ENCODE results near the gene HES1.
A peak's percentile ranks its signal among the peaks of the same experiment; 100 is the strongest.
"Not testable (repeated sequence)": the region's sequence is repeated elsewhere in the genome, so short reads cannot be mapped to it uniquely, and the experiment has no call there.

The HES1 gene

DNA sequence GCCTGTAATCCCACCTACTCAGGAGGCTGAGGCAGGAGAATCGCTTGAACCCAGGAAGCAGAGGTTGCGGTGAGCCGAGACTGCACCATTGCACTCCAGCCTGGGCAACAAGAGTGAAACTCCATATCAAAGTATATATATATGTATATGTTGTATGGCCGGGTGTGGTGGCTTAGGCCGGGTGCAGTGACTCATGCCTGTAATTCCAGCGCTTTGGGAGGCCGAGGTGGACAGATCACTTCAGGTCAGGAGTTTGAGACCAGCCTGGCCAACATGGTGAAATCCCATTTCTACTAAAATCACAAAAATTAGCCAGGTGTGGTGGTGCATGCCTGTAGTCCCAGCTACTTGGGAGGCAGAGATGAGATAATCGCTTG lies 7.0 kb upstream of the HES1 start:
- not testable (repeated sequence) for DNase-seq

DNA sequence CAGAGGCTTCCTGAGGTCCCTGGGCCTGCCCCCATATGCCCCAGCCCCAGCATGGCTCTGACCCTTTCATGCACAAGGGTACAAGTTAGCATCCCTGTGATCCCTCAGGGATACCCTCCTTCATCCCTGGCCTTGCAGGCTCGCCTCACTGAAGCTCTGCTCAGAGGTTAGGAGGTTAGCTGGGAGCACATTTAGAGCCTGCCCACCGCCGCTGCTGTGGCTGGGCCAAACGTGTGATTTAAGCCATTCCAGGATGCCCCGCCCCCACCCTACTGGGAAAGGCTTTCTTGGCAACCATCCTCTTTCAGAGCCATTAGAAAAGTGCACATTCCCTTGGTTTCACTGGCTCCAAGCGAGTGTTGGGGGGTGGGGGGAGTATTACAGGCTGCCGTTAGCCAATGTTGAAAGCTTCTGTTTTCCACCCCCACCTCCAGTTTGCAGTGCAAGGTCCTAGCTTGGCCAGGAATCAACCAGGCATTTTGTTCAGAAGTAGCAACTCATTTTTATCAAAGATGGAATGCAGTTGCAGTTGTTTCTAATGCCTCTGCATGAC lies 6.3 kb upstream of the HES1 start:
- no peak for DNase-seq

DNA sequence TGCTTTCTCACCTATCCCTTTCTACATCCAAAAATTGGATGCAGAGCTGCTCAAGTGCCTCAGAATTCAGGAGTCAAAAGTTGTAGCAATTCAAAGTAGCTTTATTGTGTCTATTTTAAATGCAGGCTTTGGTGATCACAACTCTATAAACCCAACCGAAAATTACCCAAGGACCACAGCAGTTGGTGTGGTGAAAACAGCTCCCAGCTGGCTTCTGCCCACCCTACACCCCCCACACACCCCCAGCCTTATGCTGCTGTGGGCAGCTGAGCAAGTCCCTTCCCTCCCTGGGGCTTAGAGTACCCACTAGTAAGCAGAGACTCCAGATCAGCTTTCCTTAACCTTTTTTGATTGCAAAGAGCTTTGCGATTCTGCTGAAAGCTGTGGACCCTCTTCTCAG lies 5.8 kb upstream of the HES1 start:
- no peak for DNase-seq

DNA sequence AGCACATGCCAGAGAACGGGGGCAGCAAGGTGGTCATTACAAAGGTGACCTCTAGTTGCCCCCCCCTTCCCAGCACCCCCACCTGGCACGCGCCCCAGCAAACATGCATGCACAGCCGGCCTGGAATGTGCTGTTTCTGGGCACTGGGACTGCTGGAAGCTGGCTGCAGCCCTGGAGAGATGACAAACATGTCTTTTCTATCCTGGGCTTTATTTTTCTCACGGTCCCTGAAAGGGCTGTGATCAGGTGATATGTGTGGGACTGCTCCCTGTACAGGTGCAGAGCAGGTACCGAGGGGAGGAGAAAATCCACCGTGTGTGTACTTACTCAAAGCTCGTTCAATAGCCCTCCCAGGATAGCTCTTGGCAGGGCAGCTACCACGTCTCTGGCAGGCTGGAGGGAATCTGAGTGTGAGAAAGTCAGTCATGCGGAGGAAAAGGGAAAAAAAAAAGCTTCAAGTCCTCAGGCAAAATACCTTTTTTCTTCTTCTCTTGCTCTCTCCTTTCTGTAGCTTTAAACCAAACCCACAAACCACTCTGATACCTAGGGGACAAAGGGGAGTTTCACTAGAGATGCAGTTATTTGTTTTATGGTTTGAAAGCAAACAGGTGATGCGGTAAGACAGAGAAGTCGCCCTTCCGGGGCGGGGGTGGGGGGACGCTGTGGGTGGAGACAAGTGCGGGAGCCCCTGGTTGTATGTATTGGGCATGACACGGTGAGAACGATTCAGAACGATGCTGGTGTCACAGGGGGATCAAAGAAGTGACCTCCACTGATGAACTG lies 5.0 kb upstream of the HES1 start:
- no peak for DNase-seq

DNA sequence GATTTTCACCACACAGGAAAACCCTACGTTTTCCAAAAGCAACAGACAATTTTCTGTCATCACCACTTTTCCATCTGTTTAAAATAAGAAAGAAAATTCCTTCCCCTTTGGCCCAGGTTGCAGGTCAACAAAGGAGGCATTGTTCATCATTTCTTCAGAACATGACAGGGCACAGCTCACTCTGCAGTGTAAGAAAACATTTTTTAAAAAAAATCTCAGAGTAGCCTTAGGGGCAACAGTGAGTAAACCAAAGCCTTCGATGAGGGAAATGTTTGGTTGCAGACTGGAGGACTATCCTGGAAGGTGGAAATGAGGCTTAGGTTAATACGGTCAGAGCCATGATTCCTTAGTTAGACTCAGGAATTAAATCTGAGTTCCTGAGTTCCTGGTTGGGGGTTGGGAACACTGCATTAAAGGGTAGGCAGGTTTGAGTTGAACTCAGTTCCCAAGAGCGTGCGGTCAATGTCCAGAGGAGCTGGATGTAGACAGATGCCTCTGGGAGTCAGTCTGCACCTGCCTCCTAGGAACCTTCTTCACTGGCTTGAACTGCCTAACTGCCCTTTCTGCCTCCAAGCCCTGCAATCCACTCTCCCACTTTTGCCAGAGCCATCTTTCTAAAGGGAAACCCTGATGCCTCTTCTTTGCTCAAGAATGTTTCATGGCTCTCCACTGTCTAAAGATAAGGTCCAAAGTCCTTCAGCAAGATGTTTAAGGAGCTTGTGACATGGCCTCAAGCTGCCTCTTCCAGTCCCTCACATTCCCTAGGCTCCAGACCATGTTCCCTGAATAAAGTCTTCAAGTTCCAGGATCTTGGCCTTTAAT lies 3.3 kb upstream of the HES1 start:
- DNase-seq, result no peak

DNA sequence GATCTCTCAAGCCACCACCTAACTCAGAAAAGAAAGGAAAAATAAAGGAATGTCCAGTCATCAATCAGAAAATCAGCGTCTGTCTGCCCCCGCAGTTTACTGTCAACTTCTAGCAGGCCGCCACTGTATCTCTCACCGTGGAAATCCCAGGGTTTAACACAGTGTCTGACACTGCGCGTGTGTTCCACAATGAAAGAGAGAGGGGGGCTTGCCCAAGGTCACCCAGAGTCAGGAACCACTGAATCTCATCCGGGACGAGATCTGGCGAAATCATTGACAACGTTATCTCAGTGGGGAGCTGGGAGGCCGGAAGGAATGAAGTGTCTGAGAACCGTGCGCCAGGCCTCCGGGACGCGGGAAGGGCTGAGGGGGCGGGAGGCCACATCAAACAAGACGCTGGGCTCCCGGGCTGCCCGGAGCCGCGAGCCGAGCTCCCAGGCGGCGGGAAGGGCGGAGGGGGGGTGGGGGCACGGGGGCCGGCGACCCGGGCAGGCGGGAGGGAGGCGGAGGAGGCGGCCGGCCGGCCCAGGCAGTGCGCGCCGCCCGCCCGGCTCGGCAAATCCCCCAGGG lies 2.2 kb upstream of the HES1 start:
- DNase-seq, result no peak

DNA sequence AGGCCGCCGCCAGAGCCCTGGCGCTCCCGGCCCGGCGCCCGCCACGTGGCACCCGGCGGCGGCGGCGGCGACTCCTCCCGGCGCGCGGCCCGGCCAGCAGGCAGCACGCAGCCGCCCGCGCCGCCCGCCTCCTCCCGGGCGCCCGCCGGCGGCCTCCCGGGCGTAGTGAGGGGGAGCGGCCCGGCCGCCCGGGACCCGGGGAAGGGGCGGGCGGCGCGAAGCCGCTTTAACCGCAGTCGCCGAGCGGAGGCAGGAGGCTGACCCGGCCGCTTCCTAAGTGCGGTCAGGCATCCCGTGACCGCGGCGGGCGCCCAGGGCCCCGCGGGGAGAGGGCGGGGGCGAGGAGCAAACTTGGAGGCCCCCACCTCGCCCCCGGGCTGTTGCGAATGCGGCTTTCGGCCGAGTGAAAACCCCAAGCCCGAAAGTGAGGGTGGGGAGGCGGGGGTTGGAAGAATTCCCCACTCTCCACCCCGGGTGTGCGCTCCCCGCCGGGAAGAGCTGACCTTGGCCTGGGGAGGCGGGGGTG lies 1.7 kb upstream of the HES1 start:
- no peak for DNase-seq

DNA sequence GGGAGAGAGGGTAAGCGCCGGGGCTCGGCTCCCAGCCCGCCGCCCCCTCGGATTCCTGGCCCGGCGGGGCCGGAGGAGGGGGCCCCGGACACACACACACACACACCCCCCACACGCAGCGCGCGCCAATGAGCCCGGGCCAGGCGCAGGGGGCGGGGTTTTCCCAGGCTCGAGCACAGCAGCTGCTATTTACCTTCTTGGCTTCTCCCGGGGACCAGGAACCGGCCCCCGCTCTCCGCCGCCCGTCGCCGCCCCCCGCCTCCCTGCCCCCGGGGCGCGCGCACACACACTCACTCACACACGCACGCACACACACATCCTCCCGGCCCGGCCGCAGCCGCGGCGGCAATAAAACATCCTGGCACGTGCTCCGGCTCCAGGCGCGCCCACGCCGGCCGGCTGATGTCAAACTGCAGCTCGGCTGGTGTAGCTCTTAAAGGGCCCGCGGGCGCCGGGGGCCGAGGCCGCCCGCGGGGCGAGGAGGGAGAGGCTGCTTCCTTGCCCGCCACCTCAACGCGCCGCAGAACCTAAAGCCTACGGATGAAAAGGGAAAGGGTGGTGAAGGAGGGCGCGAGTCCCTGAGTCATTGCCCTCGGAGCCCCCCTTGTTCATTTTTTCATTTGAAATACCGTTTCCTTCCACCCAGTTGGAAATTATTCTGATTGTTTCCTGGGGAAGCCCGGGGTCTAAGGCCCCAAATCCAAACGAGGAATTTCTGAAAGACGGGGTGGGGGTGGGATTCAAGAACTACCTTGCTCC lies 1.0 kb upstream of the HES1 start:
- DNase-seq, result peak; percentile 81

DNA sequence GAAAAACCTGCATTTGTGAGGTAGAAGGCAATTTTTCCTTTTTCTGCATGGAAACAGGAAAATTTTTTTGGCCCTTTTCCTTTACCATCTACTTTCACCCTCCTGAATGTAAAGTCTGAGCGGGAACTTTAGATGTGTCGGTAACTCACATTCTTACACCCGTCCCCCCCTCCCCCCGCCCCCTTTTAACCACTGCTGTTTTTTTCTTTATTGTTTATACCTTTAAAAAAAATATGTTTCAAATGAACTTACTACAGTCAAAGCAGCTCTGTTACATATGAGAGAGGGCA lies 487 bp upstream of the HES1 start:
- no peak for DNase-seq

DNA sequence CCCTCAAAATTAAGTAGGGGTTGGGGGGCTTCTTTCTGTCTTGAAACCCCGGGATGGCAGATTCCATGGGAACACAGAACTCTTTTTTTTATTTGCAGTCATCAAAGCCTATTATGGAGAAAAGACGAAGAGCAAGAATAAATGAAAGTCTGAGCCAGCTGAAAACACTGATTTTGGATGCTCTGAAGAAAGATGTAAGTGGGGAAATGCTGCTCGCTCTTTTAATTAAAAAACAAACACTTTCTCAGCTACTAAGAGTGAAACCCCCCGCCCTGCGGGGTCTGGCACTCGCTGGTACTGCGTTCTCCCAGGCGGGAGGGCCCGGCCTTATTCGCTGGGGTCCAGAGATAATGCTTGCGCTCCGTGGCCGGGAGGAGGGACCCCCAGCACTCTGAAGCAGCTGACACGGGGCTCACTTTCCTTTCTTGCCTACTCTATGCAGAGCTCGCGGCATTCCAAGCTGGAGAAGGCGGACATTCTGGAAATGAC lies 615 bp downstream of the HES1 start:
- no peak for DNase-seq

DNA sequence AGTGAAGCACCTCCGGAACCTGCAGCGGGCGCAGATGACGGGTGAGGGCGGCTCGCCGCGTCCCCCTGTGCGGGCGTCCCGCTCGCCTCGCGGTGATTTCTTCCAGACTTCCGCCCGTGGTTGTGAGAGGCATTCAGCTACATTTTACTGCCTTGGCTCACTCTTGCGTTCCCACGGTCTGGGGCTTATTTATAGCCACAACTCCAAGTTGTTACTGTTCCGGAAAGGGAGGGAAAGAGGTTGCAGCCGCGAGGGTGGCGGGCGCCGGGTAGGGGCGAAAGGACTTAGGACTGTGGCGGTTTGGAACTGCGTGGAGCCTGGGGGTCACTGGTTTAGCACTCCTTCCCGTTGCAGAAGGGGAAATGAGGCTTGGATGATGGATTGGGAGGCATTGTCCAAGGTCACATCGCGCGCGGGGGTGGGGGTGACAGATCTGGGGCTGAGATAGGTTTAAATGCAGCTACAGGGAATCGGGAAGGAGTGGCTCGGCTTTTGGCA lies 1.1 kb downstream of the HES1 start:
- no peak for DNase-seq

DNA sequence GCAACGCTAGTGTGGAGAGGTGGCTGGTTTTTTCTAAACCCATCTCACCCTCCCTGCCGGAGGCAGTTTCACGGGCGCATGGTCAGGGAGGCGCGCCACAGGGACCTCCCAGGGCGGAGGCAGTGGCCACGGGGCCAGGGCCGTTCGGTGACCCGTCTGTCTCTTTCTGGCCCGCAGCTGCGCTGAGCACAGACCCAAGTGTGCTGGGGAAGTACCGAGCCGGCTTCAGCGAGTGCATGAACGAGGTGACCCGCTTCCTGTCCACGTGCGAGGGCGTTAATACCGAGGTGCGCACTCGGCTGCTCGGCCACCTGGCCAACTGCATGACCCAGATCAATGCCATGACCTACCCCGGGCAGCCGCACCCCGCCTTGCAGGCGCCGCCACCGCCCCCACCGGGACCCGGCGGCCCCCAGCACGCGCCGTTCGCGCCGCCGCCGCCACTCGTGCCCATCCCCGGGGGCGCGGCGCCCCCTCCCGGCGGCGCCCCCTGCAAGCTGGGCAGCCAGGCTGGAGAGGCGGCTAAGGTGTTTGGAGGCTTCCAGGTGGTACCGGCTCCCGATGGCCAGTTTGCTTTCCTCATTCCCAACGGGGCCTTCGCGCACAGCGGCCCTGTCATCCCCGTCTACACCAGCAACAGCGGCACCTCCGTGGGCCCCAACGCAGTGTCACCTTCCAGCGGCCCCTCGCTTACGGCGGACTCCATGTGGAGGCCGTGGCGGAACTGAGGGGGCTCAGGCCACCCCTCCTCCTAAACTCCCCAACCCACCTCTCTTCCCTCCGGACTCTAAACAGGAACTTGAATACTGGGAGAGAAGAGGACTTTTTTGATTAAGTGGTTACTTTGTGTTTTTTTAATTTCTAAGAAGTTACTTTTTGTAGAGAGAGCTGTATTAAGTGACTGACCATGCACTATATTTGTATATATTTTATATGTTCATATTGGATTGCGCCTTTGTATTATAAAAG lies 1.8 kb downstream of the HES1 start:
- DNase-seq, result no peak

DNA sequence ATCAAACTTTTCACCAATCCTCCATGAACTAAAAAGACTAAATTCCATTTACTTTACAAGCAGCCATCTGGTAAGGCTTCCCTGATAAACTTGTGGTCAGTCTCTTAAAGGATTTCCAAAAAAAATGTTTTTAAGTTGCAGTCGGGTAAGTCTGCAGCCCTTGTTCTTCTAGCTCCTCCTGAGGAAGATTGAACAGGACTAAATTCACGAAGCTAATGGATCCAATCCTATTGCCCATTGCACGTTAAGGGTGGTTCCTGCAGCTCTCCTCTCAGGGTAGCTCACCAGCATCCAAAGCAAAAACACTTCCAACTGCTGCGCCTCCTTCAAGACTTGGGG lies 2.8 kb downstream of the HES1 start:
- DNase-seq, result no peak

DNA sequence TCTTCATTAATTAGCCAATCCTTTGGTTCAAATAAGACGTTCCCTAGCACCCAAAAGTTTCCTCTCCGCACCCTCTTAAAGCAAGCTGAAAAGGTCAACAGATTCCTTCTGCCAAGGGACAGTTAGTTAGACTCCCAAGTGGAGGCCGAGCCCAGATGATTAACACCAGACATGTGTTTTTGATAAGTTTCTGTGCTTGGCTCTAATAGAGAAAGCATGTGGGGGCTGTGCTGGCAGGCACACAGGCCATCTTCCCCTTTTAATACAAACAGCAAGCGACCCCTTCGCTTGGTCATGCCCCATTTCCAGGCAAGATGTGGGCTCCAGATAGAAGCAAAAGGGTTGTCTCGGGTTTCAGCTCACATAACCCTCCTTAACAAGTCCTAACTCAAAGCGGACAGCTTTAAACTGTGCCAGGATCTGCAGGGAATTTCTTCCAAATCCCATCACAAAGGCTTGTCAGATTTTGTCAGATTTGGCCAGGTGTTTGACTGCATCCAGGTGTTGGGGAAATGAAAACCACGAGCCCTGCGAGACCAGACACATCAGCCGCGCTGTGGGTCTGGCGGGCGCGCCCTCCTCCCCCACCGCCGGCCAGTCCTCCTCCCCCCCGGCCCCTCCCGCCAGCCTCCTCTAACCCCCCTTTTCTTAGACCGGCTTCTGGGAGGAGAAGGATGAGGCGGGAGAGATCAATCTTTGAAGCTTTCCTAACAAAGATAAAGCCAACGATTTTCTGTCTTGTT lies 3.3 kb downstream of the HES1 start:
- DNase-seq, result no peak

DNA sequence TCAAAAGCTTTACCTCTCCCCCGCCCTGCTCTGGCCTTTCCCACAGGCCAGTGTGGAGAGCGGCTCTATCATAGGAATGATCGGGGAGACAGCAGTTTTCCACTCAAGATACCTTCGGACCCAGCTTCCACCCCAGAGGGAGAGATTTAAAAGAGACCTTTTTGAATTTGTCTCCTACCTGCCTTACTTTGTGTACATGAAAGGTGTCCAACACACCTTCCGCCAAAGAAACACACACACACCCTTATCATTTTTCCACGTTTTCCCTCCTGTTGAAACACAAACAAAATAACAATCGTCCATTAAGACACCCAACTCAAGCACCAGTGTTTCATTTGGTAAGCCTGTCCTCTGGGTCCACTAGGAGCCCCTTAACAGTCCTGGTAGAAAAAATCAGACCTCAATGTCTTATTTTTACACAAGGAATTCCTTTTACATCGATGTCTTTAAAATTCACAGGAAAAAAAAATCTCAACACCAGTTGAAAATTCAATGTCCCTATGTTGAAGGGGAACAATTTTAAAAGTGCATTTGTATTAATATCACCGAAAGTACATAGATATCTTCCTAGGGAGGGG lies 4.0 kb downstream of the HES1 start:
- no peak for DNase-seq

DNA sequence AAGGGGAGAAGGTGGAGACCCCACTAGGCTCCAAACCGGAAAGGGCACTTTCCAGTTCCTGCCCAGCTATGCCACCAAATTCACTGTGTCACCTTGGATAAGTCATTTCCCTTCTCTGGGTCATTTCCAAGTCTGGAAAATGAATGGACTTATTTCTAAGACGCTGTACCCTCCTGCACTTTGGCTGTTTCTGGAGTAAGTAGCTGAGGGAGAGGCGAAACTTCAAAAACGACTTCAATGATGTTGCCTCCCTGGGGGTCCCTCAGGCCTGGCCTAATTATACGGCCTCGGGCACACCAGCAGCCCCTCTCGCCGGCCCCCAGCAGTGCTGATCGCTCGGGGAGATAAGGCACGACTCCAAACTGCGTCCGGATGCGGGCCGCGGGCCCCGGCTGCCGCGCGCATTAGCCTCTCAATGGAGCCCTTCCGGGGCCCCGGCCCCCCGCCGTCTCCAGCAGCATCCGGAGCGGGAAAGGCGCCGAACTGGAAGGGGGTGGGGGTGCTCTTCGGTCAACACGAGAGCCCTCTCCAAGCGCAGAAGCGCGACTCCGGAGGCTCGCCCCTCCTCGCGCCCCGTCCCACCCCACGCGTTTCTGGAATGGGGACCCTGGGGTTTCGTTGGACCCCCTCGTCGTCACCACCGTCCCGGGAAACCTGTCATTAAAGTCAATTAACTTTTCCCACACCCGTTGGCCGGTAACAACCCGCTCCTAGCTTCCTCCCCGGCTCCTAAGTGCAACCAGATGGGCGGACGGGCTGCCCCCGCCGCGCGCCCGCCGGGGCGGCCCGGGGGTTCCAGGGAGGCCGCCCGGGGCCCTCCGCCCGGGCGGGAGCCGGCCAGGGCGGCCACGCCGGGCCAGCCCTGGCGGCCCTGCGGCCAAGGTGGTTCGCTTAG lies 4.8 kb downstream of the HES1 start:
- DNase-seq, result no peak

DNA sequence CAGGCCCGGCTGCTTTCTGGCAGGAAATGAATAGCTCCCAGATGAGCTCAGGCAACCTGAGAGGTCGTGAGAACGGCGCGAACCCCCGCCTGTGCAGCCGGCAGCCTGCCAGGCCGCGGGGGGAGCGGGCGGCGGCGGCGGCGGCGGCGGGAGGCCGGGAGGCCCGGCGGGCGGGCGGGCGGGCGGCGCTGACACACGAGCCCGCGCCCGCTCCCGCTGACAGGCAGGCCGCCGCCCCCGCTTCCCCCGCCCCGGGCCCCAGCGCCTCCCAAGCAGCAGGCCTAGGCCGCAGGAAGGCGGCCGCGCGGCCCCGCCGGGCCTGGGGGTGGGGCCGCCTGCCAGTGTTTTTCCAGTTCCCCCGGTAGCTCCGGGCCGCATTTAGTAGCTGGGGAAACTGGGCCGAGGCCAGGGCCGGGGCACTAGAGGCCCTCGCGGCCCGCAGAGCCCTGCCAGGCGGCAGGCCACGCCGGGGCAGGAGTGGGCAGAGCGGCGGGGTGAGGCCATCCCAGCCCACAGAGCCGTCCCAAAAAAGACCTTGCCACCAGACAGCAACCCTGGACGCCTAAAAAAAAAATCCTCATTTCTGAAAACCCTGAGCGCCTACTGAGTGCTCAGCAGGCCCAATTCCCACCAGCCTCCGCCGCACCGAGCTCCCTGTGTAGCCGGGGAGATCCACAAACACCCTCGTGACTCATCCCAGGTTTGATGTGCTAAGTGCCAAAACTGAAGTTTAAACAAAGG lies 5.6 kb downstream of the HES1 start:
- no peak for DNase-seq

DNA sequence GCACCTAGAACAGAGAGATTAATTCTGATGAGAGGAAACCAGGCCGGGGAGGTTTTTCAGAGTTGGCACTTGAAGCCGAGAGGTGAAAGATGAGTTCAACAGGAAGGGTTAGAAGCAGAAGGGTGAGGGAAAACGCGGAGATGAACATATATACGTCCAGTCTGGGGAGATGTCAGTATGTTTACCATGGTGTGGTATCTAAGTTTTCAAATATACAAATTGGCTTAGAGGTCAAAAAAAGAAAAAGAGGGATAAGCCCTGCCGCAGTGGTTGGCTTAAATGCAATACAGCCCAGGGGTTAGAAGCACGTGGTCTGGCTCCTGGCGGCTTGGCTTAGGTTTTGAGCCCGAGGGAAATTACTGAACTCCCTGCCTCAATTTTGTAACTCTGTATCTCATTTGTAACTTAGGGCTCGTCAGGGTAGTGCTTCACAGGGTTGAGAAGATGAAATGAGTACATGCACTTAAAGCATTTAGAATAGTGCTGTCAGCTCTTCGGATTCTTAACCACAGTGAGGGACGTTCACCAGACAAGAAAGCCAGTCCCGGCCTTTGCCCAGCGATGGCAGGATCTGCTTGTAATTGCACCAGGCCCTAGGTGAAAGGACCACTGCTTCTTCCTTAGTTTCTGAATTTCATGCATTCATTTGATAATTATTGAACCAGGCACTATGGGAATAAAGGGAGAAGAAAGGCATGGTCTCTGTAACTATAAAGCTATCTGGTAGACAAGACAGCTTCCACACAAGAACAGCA lies 6.4 kb downstream of the HES1 start:
- DNase-seq, result no peak

Data from NCI-H1436 treated with DMSO at 0.1 percent for 48 hours (cell line).